GM21619 (cell line): Measurements from ENCODE around the gene COQ8A.

Experiments
- ATAC-seq: cut with Tn5 transposase; IDR thresholded peaks from one replicate; pipeline ENCODE4 v1.9.1; 2021; ENCODE audit not compliant: unreplicated experiment

COQ8A gene

DNA sequence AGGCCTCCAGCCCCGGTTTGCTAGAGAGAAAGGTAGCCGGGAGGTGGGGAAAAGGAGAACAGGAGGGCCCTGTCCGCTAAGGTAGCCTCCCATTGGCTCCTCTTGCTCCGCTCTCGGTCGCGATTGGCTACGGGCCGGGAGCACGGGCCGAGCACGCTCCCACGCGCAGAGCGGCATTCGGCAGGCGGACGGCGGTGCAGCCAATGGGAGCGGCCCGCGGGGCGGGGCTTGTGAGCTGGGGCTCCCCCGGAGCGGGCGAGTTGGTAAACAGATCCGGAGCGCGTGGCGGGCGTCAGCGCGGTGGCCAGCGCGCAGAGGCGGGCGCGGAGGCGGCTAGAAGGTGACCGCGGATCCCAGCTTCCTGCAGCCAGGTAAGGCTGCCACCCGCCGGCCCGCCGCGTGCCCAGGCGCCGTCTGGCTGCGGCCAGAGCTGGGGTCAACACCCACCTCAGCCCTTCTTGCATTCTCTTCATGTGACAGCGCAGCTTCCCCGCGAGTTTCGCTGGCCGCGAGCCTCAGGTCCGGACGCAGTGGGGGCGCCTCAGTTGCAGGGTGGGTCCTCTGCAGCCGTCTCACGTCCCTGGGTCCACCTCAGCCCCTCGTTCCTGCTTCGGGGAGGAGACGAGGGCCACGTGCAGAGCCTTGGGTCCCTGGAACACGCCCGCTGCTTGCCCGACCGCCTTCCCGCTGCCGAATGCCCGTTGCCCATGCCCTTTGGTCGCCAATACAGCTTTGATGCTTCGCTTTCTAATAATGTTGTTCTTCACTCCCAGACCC is at the start of gene COQ8A:
COQ8A (plus strand) TSS at position 266 of the 777 bp plus-strand sequence. CDS start 21,092 bp downstream, outside the sequence.
- ATAC-seq = peak; percentile 95

DNA sequence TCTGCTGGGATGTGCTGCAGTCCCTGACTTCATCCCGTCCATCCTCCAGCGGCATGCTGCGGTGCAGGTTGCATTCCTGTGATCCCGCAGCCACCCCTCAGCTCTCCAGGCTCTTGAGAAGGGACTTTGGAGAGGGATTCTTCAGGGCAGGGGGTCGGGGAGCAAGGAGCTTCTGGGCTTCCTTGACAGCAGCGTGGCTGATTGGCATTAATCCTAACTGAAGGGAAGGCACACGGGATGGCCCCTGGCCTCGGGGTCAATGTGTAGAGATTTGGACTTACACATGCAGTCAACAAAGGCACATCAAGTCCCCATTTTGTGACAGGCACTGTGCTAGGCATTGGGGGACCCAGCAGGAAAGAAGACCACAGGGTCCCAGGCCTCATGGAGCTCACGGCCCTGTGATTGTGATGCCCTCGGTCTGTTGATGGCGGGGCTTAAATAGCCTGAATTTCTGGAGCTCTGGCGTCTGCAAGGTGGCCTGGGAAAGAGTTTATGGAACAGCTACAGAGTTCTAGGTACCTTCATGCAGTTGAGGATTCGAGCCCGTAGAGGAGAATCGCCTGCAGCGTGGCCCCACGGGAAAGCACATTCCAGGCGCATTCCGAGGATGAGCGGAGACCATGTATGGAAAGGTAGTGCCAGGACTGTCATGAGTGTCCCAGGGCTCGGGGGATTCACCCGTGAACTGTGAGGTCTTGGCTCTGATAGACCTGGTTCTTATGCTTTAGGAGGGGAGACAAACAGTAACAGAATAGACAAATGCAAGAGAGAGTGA is 49.6 kb upstream of the COQ8A start:
- no peak for ATAC-seq

DNA sequence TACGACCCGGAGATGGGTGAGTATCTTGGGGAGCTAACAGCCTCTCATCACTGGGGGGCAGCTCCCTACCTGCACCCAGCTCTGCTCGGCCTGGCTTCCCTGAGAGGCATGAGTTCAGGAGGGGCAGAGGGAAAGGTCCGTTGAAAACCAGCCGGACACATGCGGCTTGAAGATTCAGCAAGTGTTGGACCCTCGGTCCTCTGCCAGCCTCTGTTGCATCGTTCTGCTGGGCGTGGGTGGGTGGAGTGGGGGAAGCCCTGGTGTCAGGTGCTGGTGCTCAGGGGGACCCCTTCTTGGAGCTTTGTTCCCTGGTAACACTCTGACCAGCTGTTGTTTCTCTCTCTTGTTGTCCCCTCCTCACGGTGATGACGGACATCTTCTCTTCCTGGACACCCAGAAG is 48.7 kb upstream of the COQ8A start:
- ATAC-seq = no peak

DNA sequence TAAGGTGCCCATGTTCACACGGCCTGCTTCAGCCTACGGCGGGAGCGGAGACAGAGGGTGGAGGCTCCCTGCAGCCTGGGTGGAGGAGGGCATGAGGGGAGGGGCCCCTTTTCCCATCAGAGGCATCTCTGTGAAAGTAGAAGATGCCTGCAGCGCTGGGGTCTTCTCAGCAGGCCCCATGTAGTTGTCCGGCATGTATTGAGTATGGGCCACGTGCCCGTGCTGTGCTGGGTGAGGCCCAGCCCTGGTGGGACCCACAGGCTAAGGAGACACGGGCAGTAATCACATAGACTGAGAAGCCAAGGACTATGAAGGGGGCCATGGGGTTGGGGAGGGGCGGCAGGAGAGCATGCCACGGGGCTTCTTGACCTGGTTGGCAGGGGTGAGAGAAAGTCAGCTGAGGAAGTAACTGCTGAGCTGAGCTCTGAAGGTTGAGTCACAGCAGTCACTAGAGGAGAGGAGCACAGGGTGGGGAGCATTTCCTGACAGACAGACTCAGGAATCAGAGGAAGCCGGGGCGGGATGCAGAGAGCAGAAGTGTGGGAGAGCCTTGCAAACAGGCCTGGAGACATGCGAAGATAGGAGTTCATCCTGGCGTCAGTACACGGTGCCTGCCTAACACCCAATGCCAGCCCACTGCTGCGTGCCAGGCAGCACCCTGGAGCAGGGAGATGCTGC is 48.1 kb upstream of the COQ8A start:
- no peak for ATAC-seq

DNA sequence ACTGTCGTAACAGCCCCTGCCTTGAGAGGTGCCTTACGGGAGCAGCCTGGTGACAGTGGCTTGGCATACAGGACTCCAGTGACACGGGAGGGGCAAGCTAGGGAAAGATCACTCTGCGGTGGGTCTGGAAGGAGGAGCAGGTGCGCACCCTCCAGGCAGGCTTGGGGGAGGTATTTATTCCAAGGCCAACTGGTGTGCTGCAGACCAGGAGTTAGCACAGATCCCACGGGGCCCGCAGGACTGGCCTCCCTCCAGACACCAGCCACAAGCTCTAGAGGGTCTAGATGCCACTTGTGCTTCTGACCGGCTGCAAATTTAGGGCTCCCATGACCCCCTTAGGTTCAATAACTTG is 47.6 kb upstream of the COQ8A start:
- ATAC-seq = no peak

DNA sequence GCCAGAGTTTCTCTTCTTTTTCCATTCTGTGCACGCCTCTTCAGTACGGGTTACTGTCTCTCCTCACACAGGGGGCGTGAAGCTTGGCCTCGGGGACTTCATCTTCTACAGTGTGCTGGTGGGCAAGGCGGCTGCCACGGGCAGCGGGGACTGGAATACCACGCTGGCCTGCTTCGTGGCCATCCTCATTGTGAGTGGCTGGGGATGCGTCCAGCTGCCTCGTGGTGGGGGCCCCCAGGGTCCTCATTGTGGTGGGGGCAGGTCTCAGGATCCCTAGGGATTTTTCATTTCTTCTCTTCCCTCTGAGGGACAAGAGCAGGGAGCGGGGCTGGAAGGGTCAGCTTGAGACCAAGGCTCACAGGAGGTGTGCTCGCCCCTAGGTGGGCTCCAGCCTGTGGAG is 46.2 kb upstream of the COQ8A start:
- ATAC-seq = no peak

DNA sequence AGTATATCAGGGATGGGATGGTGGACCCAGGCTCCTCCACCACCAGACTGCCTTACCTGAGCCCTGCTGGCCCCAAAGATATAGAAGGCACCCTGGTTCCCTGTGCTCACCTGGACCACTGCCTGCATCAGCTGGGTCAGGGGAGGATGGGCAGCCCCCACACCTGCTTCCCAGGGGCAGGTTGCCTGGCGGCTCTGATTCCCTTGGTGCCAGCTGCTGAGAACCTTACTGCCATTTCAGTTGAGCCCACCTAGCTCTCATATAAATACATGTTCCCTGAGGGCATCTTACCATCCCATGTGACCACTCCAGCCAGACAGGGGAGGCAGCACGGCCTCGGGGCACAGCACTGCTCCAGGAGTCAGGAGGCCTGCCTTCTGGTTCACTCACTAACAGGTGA is 45.3 kb upstream of the COQ8A start:
- ATAC-seq = no peak

DNA sequence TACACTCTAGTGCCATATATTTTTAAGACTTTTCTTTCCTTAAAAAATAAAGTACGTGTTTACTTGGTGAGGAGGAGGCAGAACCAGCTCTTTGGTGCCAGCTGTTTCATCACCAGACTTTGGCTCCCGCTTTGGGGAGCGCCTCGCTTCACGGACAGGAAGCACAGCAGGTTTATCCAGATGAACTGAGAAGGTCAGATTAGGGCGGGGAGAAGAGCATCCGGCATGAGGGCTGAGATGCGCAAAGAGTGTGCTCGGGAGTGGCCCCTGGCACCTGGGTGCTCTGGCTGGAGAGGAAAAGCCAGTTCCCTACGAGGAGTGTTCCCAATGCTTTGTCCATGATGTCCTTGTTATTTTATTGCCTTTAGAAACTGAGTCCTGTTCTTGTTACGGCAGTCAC is 44.5 kb upstream of the COQ8A start:
- ATAC-seq = no peak

DNA sequence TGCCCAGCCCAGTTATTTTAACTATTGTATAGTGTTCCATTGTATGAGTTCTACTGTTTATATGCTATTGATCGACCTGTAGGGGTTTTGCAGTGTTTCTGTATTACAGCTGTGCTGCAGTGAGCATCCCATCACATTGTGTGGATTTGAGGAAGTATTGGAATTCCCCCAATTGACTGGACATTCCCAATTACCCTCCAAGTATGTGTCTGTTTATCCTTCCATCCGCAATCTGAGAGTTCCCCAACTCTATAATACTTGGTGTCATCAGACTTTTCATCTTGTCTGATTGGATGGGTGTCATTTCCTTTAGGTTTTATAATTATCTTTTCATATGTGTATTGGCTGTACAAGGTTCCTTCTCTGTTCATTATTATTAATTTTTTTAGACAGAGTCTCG is 41.8 kb upstream of the COQ8A start:
- no peak for ATAC-seq

DNA sequence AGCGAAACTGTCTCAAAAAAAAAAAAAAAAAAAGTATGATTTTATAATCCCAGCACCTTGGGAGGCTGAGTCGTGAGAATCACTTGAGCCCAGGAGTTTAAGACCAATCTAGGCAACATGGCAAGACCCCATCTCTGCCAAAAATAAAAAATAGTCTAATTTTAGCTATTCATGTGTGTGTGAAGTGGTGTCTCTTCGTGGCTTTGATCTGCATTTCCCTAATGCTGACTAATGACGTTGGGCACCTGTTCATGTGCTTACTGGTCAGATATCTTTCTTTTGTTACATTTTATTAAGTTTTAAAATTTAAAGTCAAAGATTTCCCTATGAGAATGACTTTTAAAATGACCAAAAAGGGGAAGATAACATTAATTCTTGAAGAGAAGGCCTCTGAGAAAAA is 38.7 kb upstream of the COQ8A start:
- ATAC-seq = no peak

DNA sequence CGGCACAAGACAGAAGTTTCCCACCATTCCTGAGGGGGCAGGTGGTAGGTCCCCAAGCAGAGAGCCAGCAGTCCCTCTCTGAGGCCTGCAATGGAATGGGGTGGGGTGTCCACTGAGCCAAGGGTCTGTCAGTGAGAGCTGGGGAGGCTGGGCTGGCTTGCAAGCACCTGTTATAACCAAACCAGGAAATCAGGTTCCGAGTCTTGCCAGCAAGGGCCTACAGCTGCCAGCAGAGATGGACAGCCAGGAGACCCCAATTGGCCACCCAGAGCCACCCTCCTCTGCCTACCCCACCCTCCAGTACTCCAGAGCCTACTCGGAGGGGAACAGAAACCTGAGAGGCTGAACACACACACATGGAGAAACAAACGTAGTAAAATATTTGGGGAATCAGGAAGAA is 37.5 kb upstream of the COQ8A start:
- ATAC-seq = no peak

DNA sequence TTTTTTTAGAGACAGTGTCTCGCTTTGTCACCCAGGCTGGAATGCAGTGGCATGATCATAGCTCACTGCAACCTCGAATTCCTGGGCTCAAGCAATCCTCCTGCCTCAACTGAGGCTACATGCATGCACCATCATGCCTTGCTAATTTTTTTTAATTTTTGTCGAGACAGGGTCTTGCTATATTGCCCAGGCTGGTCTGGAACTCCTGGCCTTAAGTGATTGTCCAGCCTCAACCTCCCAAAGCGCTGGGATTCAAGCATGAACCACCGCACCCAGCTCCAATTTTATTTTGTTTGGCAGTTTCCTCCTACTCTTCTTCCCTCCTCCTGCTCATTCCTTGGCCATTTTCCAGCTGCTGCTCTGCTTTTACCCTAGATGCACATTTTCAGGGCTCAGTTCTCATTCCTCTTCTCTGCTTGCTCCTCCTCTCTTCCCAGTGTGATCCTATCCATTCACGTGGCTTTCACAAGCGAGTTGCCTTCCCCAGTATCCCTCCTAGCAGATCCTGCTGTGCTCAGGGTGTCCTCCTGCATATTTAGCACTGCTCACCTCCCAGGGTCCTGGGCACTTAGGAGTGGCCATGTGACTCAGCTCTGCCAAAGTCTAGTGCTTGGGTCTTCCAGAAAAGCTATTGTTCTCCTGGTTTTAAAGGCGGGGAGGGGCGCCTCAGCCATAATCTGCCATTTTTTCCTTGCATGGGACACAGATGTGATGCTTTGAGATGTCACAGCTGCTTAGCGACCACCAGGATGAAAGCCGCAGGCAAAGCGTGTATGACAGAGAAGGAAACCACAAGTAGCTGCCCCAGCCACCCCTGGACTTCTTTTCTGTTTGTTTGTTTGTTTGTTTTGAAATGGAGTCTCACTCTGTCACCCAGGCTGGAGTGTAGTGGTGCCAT is 36.0 kb upstream of the COQ8A start:
- no peak for ATAC-seq

DNA sequence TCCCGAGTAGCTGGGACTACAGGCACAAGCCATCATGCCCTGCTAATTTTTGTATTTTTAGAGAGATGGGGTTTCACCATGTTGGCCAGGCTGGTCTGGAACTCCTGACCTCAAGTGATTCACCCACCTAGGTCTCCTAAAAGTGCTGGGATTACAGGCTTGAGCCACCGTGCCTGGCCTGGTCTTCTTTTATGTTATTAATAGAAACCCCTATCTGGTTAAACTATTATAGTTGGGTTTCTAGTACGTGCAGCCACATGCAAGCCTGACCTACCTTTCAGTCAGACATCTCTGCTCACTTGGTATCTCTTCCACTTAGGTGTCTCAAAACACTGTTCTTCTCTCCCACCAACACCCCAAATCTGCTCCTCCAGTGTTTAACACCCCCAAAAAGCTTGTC is 35.3 kb upstream of the COQ8A start:
- ATAC-seq = no peak

DNA sequence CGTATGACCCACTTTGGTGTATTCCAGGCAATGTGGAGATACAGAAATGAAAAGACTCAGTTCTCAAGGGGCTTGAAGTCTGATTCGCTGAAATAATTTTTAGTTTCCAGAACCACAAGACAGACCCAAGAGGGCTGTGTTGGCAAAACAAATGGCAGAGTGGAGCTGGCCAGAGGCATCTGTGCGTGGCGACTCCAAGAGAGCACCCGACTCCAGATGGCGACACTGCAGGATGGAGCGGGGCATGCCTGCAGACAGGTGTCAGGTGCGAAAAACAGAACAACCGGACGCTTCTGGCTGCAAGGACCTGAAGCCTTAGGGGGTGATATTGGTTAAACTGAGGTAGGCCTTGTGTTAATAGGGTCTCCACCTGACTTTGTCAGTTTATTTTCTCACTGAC is 31.7 kb upstream of the COQ8A start:
- no peak for ATAC-seq

DNA sequence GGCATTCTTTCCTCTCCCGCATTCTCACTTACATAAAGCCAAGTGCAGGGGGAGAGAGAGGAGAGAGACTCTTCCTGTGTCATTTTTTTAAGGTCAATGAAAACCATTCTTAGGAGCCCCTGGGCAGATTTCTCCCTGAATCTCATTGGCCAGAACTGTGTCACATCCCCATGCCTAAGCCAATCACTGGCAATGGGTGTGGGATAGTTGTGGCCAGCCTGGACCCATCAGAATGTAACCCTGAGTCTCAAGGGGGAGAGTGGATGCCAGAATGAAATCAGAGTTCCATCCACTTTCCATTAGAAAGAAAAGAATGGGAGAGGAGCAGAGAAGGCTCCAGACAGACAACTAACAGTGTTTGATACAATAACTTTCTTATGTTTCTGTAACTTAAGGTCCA is 31.2 kb upstream of the COQ8A start:
- no peak for ATAC-seq

DNA sequence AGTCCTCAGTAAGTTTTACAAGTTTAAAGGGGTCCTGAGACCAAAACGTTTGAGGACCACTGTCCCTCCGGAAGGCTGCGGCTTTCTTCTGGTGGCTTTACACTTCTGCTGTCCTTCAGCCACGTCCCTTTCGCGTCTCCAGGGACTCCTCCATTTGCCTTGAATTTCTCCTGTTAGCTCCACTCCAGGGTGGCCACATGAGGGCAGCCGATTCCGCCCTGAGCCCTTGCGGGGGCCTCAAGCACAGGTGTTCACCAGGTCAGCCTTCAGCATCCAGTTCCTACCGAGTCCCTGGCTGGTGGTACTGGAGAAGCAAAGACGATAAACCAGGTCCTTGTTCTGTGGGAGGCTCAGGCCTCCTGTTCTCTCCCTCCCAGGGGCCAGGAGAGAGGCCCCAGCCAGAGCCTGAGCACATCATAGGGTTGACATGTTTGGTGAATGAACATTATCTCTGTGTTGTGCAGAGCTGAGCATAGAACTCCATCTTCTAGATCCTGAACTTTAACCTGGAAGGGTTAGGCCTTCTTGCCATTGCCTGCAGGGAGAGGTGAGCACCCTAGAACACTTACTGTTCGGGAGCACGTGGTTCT is 27.4 kb upstream of the COQ8A start:
- ATAC-seq = peak; percentile 62

DNA sequence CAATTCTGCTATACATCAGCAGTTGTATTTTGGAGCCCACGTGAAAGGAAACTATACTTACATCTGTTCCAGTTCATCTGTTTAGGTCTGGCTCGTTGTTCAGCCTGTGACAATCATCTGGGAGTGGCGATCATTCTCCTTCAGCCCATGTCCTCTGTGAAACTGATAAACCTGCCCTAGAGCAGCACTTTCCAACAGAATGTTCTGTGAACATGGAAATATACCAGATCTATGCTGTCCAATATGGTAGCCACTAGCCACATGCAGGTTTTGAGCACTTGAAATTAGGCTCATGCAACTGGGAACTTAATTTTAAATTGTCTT is 24.5 kb upstream of the COQ8A start:
- peak; percentile 16 for ATAC-seq

DNA sequence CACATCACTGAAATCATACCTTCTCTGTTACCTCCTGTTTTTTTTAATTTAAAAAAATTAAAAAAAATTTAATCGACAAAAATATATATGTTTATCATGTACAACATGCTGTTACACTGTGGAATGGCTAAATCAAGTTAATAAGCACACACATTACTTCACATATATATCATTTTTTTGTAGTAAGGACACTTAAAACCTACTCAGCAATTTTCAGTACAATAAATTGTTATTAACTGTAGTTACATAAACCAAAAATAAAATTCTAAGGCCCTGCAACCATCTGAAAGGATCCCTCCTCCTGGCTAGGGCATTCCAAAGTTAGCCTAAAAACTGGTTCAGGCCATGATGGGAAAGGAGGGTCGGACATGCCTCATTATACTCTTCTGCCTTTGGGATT is 23.6 kb upstream of the COQ8A start:
- ATAC-seq = no peak

DNA sequence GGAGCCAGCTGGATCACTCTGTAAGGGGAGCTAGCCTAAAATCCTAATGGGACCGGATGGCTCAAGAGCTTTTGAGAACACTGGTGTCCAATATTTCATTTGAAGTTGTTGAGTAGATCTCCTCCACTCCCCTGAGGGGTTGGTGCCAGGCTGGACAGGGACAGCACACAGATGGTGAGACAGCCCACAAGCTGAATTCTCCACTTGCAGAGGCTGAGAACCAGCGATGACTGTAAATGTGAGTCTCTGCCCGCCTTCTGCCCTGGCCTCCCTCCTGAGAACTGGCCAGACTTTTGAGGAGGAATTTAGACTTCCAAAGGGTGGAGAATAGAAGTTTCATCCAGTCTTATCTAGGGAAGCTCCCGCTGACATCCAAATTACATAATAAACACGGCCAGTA is 20.5 kb upstream of the COQ8A start:
- ATAC-seq = no peak

DNA sequence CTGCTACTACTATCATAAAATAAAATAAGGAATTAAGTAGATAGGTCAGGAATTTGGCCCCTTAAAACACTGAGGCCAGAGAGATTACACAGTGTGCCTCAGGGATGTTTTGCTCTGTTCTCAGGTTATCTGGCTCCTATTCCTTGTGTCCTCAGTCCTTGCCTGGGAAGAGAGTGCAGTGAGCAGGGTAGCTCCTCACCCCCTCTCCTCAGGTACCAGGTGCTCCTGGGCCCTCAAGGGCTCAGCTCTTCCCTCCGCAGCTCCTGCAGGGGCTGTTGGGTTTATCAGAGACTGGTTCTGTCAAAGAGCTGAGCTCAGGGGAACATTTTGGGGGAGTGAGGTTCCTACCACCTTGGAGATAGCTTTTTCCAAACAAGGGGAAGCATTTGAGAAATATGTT is 20.1 kb upstream of the COQ8A start:
- ATAC-seq = no peak

DNA sequence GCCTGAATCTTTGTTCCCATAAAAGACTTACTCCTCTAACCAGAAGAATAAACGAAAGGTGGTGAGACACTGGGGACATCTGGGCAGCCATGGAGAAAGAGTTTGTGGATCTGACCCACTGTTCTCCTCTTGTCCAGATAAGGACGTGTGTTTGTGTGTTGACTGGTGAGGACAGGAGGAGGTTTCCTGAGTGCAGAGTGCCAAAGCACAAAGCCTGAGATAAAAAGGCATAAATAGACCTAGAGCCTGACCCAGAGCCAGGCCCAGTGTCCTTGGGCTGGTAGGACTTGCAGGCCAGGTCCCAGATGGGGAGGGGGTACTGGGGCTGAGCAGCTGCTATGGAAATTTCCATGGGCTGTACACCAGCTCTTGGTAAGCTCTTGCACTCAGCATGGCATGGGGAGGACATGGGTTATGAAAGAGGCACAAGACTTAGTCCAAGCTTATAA is 19.6 kb upstream of the COQ8A start:
- no peak for ATAC-seq
